PC-9 (cell line): ENCODE results near the gene PDIA5.

Experiments
- EZH2 ChIP-seq: fragments of 200-600 bp; sonication (generic); IDR thresholded peaks from 2 replicates; pipeline ENCODE4 v1.8.0; 2017; ENCODE audit warnings: antibody characterized with exemption, low read depth
- TF ChIP-seq, protein P1 (sequence below): fragments of 200-600 bp; sonication (generic); conservative IDR thresholded peaks from 2 replicates; pipeline ENCODE4 v1.6.1; 2017; ENCODE audit warnings: mixed run types, antibody characterized with exemption, mild to moderate bottlenecking, moderate library complexity

DNA sequence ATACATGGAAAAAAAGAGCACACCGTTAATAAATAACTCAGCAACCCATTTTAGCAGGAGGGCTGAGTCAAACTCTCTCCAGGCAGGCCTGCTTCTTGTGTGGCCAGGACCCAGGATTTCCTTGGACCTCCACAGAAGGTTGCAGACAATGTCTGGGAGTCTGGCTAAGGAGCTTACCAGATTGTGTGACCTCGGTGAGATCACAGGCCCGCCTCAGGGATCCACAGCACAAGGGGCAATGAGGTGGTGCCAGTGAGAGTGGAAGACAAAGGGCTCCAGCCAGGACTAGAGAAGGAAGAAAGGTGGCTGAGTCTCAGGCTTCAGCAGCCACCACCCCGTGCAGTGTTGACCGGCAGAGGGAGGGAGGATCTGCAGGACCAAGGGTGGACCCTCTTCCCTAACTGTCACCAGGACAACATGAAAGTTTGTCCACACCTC lies 102.7 kb downstream of the PDIA5 start:
- TF ChIP-seq, protein P1, sequence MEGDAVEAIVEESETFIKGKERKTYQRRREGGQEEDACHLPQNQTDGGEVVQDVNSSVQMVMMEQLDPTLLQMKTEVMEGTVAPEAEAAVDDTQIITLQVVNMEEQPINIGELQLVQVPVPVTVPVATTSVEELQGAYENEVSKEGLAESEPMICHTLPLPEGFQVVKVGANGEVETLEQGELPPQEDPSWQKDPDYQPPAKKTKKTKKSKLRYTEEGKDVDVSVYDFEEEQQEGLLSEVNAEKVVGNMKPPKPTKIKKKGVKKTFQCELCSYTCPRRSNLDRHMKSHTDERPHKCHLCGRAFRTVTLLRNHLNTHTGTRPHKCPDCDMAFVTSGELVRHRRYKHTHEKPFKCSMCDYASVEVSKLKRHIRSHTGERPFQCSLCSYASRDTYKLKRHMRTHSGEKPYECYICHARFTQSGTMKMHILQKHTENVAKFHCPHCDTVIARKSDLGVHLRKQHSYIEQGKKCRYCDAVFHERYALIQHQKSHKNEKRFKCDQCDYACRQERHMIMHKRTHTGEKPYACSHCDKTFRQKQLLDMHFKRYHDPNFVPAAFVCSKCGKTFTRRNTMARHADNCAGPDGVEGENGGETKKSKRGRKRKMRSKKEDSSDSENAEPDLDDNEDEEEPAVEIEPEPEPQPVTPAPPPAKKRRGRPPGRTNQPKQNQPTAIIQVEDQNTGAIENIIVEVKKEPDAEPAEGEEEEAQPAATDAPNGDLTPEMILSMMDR, result no peak
- no peak for TF ChIP-seq EZH2
